GM18951 (cell line): ENCODE measurements around the gene APEX2.

Experiments used
- POLR2A ChIP-seq: IDR thresholded peaks from 4 replicates; pipeline ENCODE4 v1.6.1; 2011; ENCODE audit warnings: mild to moderate bottlenecking; ENCODE audit not compliant: insufficient read length, insufficient read depth; ENCODE audit errors: extremely low read depth
- in situ Hi-C: fragments of 300-500 bp; cut with MboI; formaldehyde crosslinking; loops from one replicate; pipeline ENCODE4 v1.12.0; 2022; ENCODE audit warnings: low sequenced_read_pairs, mixed read lengths, inconsistent platforms; ENCODE audit not compliant: unreplicated experiment

The APEX2 gene

GRCh38 chrX:54994668-54995351 lies 5.4 kb upstream of the APEX2 start:
- in situ Hi-C loops: no loop called here
- TF ChIP-seq POLR2A: no peak

DNA sequence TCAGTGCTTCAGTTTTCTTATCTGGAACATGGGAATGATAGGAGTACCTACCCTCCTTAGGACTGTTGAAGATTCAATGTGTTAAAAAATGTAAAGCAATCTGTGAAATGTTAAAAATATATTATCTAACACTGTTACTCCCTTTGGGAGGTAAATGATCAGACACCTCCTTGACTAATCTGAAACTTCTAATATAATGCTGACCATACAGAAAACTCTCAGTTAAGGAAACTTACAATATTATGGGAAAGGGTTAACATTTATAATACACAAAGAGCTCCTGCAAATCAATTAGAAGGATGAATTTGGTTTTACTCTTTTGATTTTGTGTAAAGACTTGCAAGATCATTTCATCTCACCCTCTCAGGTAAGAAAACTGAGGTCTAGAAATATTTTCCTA lies 4.5 kb upstream of the APEX2 start:
- in situ Hi-C loops: no loop called here
- no peak for TF ChIP-seq POLR2A

- in situ Hi-C loops: no loop called here
- no peak for TF ChIP-seq POLR2A
These were observed 4.1 kb downstream of the APEX2 start for GRCh38 chrX:55004231-55004630.

GRCh38 chrX:55005256-55005655 lies 5.1 kb downstream of the APEX2 start:
- no peak for TF ChIP-seq POLR2A
- in situ Hi-C loops: no loop called here

DNA sequence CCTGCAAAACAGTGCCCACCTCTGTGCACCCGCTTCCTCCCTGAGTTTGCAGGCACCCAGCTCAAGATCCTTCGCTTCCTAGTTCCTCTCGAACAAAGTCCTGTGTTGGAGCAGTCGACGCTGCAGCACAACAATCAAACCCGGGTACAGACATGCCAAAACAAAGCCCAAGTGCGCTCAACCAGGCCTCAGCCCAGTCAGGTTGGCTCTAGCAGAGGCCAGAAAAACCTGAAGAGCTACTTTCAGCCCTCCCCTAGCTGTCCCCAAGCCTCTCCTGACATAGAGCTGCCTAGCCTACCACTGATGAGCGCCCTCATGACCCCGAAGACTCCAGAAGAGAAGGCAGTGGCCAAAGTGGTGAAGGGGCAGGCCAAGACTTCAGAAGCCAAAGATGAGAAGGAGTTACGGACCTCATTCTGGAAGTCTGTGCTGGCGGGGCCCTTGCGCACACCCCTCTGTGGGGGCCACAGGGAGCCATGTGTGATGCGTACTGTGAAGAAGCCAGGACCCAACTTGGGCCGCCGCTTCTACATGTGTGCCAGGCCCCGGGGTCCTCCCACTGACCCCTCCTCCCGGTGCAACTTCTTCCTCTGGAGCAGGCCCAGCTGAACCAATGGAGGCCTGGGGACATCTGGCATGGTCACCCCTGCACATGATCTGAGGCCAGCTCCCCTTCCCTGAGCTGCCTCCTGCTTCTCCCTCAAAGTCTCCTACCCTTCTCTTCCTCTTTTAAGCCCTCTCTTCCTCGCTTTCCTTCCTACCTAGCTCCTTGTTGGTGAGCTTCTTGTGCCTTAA lies 6.9 kb downstream of the APEX2 start:
- no peak for TF ChIP-seq POLR2A
- in situ Hi-C loops: no loop called here

DNA sequence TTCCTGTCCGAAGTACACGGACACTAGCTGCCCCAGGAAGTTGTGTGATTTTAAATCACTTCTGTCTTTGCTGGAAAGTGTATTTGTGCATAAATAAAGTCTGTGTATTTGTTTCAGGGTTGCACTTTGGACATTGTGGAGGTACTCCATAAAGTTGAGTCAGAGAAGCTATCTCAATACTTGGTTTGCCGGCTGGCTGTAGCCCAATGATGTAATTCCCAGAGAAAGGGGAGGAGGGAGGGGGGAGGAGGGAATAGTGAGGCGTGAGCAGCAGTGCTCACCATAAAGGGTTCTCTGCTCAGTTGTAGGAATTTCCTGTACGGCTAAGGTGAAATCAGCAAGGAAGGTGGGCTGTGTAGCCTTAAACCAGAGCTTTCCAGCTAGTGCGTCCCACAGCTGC lies 7.5 kb downstream of the APEX2 start:
- in situ Hi-C loops: no loop called here
- TF ChIP-seq POLR2A: no peak

- TF ChIP-seq POLR2A: no peak
- in situ Hi-C loops: no loop called here
These were observed 8.6 kb downstream of the APEX2 start for GRCh38 chrX:55008571-55009358.

- in situ Hi-C loops: no loop called here
- no peak for TF ChIP-seq POLR2A
These were observed 11.1 kb downstream of the APEX2 start for GRCh38 chrX:55011294-55011693.

DNA sequence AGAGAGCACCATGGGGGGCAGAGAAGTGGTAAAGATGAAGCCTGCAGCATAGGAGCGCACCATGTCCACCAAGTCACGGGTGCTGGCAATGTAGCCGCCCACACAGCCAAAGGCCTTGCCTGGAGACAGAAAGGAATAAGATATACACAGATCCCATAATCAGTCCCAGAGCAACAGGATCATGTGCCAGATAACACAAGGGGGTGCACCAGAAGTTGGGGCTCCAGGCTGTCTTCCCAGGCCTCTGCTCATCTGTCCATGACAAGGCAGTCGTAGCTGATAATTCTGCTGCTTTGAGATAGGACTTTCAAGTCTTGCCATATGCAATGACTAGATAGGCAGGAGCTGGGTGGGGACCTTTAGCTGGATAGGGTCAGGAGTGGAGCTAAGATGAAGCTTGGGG lies 14.7 kb downstream of the APEX2 start:
- TF ChIP-seq POLR2A: no peak
- in situ Hi-C loops: no loop called here

GRCh38 chrX:55026143-55026542 lies 26.0 kb downstream of the APEX2 start:
- in situ Hi-C loops: no loop called here
- TF ChIP-seq POLR2A: no peak

DNA sequence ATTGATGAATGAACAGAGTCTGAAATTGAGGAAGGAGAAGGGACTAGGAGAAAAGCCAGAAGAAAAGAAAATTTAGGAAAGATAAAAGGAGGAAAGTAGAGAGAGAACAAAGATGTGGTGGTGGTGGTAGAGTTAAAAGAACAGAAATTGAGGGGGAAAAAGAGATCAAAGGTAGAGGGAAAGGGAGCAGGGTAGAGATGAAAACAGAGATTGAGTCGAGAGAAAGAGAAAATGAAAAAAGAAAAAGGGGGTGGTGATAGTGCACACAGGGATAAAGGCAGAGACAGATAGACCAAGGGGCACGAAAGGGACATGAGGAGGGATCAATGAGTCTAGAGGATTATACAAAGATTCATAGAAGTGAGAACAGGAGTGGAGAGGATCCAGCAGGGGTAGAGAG lies 26.7 kb downstream of the APEX2 start:
- no peak for TF ChIP-seq POLR2A
- in situ Hi-C loops: no loop called here

DNA sequence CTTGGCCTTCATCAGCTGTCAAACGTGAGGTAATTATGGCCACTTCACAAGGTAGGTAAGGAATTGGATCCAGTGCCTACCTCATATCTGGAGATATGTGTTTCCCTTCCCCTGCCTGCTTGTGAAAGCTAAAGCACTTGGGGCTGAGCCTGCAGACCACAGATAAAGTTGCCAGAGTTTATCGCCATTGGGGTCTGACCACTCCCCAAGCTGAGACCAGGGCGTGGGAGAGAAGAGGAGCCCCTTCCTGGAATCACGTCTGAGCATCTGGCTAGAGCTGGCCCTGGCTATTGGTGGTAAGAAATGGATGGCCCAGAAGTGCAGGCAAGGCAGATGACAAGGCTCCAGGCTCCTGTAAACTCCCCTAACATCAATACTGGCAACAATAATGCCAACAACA lies 27.9 kb downstream of the APEX2 start:
- in situ Hi-C loops: no loop called here
- TF ChIP-seq POLR2A: no peak

- TF ChIP-seq POLR2A: no peak
- in situ Hi-C loops: no loop called here
These were observed 28.4 kb downstream of the APEX2 start for GRCh38 chrX:55028611-55029010.
